Lung (tissue), 12 donors: Measurements from ENCODE around the gene KLK12. TPM values are rescaled to one million over a fixed set of nuclear protein-coding genes. Genes with fewer than 3 reads are reported as not detected.

Experiments
- ATAC-seq: fragments of 200-7000 bp; cut with Tn5 transposase; one replicate; pipeline ENCODE4 v1.9.1; 2020; ENCODE audit warnings: moderate number of reproducible peaks; ENCODE audit not compliant: insufficient read depth, low FRiP score
- DNase-seq, 3 donors: peaks; one replicate each; pipeline ENCODE4 v3.0.0-alpha.2; 2013 to 2017
- H3K27ac ChIP-seq, 2 donors: one replicate each; pipeline ENCODE4 v1.5.1; 2013; ENCODE audit warnings: mild to moderate bottlenecking in 2 of 2, moderate library complexity in 2 of 2, control low read depth in 1 of 2, inconsistent platforms in 1 of 2, low read depth in 1 of 2, low read length in 1 of 2
- H3K27me3 ChIP-seq, 3 donors: one replicate each; pipeline ENCODE4 v1.5.1; 2013; ENCODE audit warnings: low read length in 2 of 3; ENCODE audit not compliant: control insufficient read depth in 3 of 3, insufficient read depth in 3 of 3
- H3K36me3 ChIP-seq, 4 donors: one replicate each; pipeline ENCODE4 v1.5.1; 2013; ENCODE audit warnings: low read length in 4 of 4, mild to moderate bottlenecking in 1 of 4, moderate library complexity in 1 of 4; ENCODE audit not compliant: control insufficient read depth in 4 of 4, insufficient read depth in 4 of 4
- H3K4me1 ChIP-seq, 5 donors: one replicate each; pipeline ENCODE4 v1.5.1; 2013; ENCODE audit warnings: low read length in 5 of 5, mild to moderate bottlenecking in 2 of 5, moderate library complexity in 1 of 5; ENCODE audit not compliant: control insufficient read depth in 5 of 5, insufficient read depth in 5 of 5
- H3K4me3 ChIP-seq: one replicate; pipeline ENCODE4 v1.5.1; 2013; ENCODE audit warnings: mild to moderate bottlenecking, control low read depth, moderate library complexity
- H3K9ac ChIP-seq, 2 donors: one replicate each; pipeline ENCODE4 v1.5.1; 2013; ENCODE audit warnings: low read length in 2 of 2, control low read depth in 1 of 2; ENCODE audit not compliant: insufficient read depth in 1 of 2
- H3K9me3 ChIP-seq, 4 donors: one replicate each; pipeline ENCODE4 v1.5.1; 2013; ENCODE audit warnings: low read length in 3 of 4, mild to moderate bottlenecking in 1 of 4, moderate library complexity in 1 of 4; ENCODE audit not compliant: control insufficient read depth in 4 of 4, insufficient read depth in 3 of 4
- WGBS, 2 donors: extraction: QIAGEN DNeasy Blood & Tissue Kit; methylation state at CpG; one replicate each; pipeline ENCODE4 v1.1.7; 2013; 5-methylcytosine and 5-hydroxymethylcytosine counted together
- polyA plus RNA-seq, 2 donors: library from polyadenylated mRNA; stranded (reverse); fragments of 200-250 nt; gene quantifications; one replicate each; pipeline ENCODE4 v1.2.1, GENCODE V29; 2013
- total RNA-seq, 2 donors: library from RNA; depleted of rRNA in 1 of 2; stranded (reverse); fragments of >200 nt in 1 of 2; gene quantifications; one replicate each; pipeline ENCODE4 v1.2.1, GENCODE V29; 2014 to 2021
- TF ChIP-seq, protein P1 (sequence below): IDR thresholded peaks from 2 replicates; pipeline ENCODE4 v1.5.1; 2012; ENCODE audit warnings: mild to moderate bottlenecking; ENCODE audit errors: control extremely low read depth, extremely low read depth
- donor health status: control.
- donor health status: control.
- donor health status: Bipolar disorder and iron deficiency.
- donor health status: healthy.
- donor health status: DM: yes; HTN: yes; CAD: no.

KLK12 gene
- total and polyA plus RNA-seq, 4 donors: 1.9 to 14.4 (median 8.4) TPM

DNA sequence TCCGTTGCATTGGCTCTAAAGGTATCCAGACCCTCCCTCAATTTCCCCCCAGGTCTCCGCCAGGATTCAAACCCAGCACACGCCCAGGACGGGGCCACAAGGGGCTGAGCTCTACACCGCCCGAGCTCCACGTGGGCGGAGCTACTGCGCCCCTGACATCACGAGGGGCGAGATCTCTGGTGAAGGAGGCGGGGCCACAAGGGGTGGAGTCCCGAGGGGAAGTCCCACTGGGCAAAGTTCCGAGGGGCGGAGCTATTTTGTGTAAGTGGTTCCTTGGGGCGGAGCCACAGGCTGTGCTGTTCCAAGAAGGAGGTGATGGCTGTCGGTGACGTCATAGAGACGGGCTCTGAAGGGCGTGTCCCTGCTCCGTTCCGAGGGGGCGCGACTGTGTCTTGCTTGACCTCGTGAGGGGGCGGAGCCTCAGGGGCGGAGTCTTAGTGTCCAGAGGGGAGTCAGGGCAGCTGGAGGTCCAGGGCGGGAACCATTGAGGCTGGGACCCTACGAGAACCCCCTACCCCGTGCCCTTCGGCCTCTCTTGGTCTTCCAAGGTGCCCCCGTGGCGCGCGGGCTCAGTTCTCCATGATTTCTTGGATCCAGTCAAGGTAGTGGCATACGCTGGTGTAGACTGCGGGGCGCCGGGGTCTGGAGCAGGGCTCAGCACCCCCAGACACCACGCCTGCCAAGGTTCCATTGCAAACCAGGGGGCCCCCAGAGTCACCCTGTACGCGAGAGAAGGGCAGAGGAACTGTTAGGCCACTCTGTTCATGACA lies 32.1 kb downstream of the KLK12 start:
- WGBS, 2 donors: 54 to 62% methylated on average over 41 to 42 of the region's 42 CpGs
- Histone ChIP-seq H3K36me3 (no peaks in the 10 kb centered on the region), H3K9ac (no peak overlapping the region), H3K27me3 (peaks cover 0 to 17% (median 4%) of the 10 kb centered on the region in 3 donors), H3K27ac (no peak overlapping the region), H3K4me3 (no peak overlapping the region), H3K4me1 (no peaks in the 10 kb centered on the region), H3K9me3 (no peaks in the 10 kb centered on the region)
- TF ChIP-seq, protein P1, sequence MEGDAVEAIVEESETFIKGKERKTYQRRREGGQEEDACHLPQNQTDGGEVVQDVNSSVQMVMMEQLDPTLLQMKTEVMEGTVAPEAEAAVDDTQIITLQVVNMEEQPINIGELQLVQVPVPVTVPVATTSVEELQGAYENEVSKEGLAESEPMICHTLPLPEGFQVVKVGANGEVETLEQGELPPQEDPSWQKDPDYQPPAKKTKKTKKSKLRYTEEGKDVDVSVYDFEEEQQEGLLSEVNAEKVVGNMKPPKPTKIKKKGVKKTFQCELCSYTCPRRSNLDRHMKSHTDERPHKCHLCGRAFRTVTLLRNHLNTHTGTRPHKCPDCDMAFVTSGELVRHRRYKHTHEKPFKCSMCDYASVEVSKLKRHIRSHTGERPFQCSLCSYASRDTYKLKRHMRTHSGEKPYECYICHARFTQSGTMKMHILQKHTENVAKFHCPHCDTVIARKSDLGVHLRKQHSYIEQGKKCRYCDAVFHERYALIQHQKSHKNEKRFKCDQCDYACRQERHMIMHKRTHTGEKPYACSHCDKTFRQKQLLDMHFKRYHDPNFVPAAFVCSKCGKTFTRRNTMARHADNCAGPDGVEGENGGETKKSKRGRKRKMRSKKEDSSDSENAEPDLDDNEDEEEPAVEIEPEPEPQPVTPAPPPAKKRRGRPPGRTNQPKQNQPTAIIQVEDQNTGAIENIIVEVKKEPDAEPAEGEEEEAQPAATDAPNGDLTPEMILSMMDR: no peak
- ATAC-seq: no peak
- no peak for DNase-seq

DNA sequence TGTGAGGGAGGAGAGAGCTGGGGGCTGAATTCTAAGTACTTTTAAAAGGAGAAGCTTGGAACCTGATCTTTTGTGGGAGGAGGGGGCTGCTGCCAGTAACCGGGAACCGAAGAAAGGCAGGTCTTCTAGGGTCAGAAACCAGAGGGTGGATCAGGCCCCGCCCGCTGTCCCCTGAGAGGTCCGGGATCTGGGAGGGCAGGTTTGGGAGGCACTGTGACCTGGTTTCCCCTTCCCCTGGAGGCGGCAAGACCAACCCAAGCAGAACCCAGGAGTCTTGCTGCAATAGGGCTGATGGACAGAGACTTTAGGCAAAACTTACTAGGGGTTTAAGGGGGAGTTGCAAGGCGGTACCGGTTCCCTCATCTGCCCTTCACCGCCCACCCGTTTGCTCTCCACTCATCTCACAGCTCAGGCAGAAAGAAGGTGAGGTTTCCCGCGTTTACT lies 32.7 kb downstream of the KLK12 start:
- Histone ChIP-seq H3K9ac (no peak overlapping the region), H3K36me3 (no peaks in the 10 kb centered on the region), H3K27me3 (peaks cover 0 to 15% (median 4%) of the 10 kb centered on the region in 3 donors), H3K27ac (no peak overlapping the region), H3K4me3 (no peak overlapping the region), H3K4me1 (no peaks in the 10 kb centered on the region), H3K9me3 (no peaks in the 10 kb centered on the region)
- ATAC-seq (no peak), DNase-seq (no peak)
- TF ChIP-seq, protein P1: no peak
- WGBS, 2 donors: 37 to 40% methylated on average over 12 of the region's 12 CpGs

DNA sequence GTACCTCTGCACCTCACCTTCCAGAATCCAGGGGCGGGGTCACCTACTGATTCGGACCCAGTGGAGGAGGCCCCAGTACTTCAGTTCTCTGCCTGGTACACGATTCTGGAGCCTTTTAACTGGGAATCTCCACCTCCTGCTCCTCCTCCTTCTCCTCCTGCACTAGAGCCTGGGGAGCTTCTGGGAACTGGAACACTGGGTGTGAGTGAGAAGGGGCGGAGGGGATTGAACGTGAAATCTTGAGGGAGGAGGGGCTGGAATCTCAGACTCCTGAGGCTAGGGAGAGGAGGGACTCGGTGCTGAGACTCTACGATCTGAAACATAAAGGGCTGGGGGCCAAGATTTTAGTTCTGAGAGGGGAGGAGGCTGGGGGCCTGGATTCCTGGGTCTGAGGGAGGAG lies 33.3 kb downstream of the KLK12 start, which contains the start of gene KLK8:
TSS of gene KLK8 (minus strand) at position 90 of the 400 bp plus-strand sequence. CDS start 437 bp downstream, outside the sequence.
- Histone ChIP-seq H3K36me3 (no peaks in the 10 kb centered on the region), H3K9me3 (no peaks in the 10 kb centered on the region), H3K9ac (no peak within 1 kb of the TSS), H3K4me1 (no peaks in the 10 kb centered on the region), H3K27me3 (peaks cover 0 to 15% (median 4%) of the 10 kb centered on the region in 3 donors), H3K4me3 (no peak within 1 kb of the TSS), H3K27ac (no peak within 1 kb of the TSS)
- TF ChIP-seq, protein P1: no peak
- WGBS, 2 donors: 26 to 41% methylated on average over 7 of the region's 7 CpGs
- DNase-seq: no peak
- ATAC-seq: no peak
